GM12874 (cell line): ENCODE results near the gene ARID5B.

ENCODE experiments used
- TF ChIP-seq, protein P1 (sequence below): IDR thresholded peaks from 2 replicates; pipeline ENCODE4 v1.5.1; 2011; ENCODE audit warnings: low read depth, mild to moderate bottlenecking, control low read depth, low read length, moderate library complexity; ENCODE audit not compliant: insufficient read depth

The ARID5B gene

GRCh38 chr10:62081341-62082270 is 180.1 kb downstream of the ARID5B start:
- TF ChIP-seq, protein P1, sequence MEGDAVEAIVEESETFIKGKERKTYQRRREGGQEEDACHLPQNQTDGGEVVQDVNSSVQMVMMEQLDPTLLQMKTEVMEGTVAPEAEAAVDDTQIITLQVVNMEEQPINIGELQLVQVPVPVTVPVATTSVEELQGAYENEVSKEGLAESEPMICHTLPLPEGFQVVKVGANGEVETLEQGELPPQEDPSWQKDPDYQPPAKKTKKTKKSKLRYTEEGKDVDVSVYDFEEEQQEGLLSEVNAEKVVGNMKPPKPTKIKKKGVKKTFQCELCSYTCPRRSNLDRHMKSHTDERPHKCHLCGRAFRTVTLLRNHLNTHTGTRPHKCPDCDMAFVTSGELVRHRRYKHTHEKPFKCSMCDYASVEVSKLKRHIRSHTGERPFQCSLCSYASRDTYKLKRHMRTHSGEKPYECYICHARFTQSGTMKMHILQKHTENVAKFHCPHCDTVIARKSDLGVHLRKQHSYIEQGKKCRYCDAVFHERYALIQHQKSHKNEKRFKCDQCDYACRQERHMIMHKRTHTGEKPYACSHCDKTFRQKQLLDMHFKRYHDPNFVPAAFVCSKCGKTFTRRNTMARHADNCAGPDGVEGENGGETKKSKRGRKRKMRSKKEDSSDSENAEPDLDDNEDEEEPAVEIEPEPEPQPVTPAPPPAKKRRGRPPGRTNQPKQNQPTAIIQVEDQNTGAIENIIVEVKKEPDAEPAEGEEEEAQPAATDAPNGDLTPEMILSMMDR = no peak

GRCh38 chr10:62082271-62082656 is 180.8 kb downstream of the ARID5B start:
- TF ChIP-seq, protein P1 = no peak

- TF ChIP-seq, protein P1 = no peak
Measured at GRCh38 chr10:62082729-62083411, 181.4 kb downstream of the ARID5B start.

DNA sequence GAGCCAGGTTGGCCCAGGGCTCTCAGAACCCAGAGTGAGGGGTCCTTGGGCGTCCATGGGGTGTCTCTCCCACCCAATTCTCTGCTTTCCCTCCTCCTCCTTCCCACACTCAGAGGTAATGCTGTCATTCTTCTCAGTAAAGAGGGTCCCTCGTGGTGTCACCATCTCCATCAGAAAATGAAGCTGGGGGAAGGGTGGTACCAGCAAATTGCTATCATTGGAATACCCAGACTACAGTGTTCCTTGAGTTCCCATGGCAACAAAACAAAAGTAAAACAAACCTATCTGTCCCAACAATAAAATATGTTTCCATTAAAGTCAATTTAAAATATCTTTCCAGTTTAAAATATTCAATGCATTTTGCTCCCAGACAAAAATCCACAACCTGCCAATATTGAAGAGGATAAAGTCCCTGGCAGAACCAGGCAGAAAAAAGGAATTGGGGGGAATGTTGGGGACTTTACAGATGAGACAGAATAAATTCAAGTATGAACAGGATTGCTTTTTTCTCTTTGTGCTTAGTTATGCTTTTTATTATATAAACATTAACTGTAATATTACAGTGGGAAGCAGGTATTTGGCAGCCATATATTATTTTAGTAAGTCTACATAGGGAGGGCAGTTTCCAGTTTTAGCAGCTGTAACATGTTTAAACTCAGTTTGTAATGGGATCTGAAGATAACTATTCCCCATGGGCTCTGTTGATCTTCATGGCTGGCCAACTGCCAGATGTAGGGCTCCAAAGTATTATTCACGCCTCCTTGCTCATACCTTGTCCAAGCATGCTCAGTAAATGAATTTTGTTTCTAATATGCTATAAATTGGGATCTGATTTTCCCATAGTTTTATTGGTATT is 182.1 kb downstream of the ARID5B start:
- TF ChIP-seq, protein P1 = no peak

GRCh38 chr10:62084451-62084850 is 183.0 kb downstream of the ARID5B start:
- TF ChIP-seq, protein P1 = no peak

- TF ChIP-seq, protein P1 = no peak
Measured at GRCh38 chr10:62085404-62085803, 183.9 kb downstream of the ARID5B start.

DNA sequence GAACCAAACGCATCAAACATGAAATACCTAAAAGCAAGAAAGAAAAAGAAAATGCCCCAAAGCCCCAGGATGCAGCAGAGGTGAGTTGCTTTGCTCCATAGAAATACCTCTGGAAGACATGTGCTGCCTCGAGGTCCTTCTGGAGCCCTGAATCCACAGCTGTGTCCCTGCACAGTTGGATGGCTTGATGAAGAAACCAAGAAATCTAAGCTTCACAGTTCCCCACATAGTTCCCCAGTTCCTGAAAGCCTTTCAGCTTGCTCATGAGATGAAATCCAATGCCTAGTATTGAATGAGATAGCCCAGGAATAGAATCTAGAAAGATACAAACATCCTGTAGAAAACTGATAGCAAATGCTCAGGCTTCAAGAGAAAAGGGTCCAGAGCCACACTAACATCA is 184.3 kb downstream of the ARID5B start:
- TF ChIP-seq, protein P1 = no peak
